Hematopoietic multipotent progenitor cell treated with erythropoietin and hydrocortisone succinate and interleukin-3 and kit ligand, for 15 days (in vitro differentiated cells): ENCODE measurements around the gene WWC2.
"Not testable (repeated sequence)": the region's sequence is repeated elsewhere in the genome, so short reads cannot be mapped to it uniquely, and the experiment has no call there.

Experiments
- DNase-seq: peaks from one replicate; pipeline ENCODE4 v3.0.0-alpha.2; 2015; ENCODE audit warnings: low spot score

WWC2 gene

DNA sequence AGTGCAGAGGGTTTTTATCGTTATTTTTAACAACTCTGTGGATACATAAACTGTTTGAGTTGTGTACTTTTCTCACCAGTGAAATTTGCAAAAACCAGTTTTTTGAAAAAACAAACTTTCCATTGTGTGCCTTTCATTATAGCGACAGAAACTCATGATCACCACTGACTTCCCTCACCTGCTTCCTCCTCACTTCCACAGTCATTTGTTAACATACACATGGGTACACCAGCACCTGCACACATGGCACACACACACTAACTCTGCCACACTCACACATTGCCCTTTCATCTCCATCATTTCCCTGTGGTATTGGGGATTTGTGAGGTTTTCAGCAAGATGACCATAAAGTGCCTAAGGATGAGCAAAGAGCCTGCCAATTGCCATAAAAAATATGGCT, 200.4 kb downstream of the WWC2 start:
- no peak for DNase-seq

DNA sequence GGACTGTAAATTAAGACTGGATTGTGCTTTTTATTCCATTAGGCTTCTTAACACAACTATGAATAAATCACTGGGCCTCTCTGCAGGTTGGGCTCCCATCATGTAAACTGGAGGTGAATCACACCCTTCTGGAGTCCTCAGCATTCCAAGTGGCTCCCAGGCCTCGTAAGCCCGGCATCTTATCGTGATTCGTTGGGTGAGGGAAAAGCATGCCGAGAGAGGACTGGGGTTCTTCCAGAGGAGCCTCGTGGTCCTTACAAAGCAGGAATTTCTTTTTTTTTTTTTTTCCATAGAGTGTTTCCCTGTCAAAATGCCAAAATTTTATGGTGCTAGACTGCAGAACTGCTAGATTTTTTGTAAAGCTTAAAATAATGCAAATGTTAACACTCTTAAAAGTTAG, 201.0 kb downstream of the WWC2 start:
- DNase-seq, result no peak

DNA sequence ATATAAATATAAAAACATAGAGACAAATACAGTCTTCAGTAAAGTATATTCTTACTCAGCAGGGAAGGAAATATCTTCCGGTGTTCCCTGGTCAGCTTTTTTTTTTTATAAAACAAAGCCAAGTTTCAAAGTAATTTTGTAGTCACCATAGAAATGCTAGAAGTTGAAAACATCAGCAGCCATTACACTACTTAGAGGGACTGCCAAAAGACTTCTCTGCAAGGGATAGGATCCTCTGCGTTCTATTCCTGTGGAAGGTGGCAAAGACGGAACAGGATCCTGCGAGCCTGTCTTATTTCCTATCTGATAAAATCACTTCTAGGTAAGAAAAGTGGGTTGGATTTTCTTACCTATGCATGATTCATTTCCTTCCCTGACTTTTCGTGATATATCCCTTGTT, 201.6 kb downstream of the WWC2 start:
- no peak for DNase-seq

GRCh38 chr4:183303301-183303700, 204.2 kb downstream of the WWC2 start:
- no peak for DNase-seq

- no peak for DNase-seq
Observed at GRCh38 chr4:183304067-183304466, 205.0 kb downstream of the WWC2 start.

DNA sequence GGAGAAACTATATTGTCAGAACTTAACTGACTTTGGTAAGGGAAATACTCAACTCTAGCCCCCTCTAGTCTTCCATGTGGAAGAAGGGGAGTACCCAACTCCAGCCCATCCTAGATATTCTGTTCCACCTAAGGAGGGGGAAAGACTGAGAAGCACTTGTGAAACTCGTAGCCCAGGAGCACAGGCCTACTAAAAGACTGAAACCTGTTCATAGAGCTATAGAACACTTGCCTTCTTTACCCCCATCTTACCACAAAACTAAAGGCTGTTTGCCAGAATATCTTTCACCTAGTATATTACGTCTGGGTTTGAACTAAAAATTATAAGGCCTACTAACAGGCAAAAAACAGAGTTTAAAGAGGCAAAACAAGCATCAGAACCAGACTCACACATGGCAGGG, 205.5 kb downstream of the WWC2 start:
- no peak for DNase-seq

DNA sequence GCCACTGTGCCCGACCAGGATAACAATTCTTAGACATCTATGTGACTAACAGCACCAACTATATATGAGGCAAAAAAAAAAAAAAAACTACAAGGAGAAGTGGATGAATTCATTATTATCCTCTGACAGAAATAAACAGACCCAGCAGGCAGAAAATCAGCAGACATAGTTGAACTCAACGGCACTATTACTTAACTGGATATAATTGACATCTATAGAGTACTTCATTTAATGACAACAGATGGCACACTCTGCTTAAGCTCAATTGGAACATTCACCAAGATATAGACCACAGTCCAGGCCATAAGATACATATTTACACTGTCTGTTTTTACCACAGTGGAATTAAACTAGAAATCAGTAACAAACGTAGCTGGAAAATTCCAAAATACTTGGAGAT, 207.8 kb downstream of the WWC2 start:
- DNase-seq, result no peak

- no peak for DNase-seq
Observed at GRCh38 chr4:183312841-183313240, 213.8 kb downstream of the WWC2 start.

DNA sequence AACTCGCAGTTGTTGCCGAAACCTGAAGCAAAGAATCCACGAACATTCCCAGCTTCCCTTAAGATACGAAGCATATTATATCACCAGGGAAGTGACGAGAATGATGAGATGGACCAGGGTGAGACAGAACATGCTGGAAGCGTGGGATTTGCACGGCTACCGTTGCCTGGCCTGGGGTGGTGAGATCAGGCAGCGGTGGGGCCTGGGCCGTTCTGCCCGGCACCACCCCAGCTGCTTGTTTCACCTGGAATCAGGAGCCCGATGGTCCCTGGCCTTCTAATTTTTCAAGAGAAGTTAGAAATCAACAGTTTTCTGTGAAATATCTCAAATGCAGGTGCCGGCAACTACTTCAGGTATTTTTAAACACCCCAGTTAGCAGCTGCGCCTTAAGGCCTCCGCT, 215.3 kb downstream of the WWC2 start:
- no peak for DNase-seq

DNA sequence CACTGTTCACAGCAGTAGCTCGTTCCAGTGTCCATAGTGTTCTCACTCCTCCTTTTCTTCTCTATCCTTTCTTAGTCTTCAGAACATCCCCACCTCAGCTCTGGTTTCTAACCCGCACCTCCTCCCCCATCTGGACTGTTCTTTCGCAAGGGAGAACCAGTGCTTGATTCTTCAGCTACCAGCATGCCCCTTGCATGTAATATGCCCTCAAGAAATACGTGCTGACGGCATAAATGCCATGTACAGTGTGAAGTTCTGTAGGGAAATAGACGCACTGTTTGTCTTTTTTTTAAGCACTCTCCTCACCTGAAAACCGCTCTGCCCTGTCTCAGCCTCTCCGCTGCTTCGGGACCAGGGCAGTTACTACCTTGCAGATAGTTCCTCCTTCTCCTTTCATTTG, 215.7 kb downstream of the WWC2 start:
- no peak for DNase-seq

GRCh38 chr4:183318656-183319055, 219.6 kb downstream of the WWC2 start:
- DNase-seq, result no peak

GRCh38 chr4:183320211-183321059, 221.4 kb downstream of the WWC2 start, which contains the start of gene CLDN22:
Gene CLDN22, minus strand, starts transcription at chr4:183320276. Its CDS starts 58 bp downstream, at chr4:183320218.
- DNase-seq, result no peak

DNA sequence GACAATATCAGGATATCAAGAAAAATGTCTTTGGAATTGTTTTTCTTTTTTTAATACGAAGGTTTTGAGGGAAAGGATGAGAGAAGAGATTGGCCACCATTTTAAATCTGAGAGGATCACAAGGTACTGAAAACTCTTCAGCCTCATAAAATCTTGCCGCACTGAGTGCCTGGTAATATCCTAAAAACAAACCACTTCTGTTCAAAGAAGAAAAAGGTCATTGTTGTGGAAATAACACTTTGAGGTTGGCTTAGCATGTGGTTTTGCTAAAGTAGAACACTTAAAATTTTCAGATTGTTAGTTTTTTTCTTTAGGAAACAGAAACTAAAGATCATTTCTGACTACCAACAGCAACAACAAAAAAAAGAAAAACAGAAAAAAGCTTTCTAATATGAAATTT, 222.0 kb downstream of the WWC2 start:
- no peak for DNase-seq

GRCh38 chr4:183321516-183321915, 222.5 kb downstream of the WWC2 start:
- DNase-seq, result no peak

DNA sequence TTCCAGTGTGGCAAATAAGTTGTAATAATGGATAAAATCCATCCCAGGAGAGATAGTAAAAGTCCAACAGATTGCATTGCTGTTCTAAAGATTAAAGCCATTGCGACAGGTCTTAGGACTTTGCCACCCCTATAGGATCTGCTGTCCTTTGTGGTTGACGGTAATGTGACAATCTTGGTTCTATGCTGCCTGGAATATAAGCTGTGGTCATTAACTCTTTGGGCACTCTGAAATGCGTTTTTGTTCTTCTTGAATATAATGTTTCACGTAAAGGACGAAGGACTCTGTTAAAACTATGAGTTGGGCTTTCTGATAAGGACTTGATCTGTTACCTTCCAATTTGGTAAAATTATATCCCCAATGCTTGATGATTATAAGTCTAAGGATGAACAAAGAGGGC, 223.3 kb downstream of the WWC2 start, which contains the start of gene CLDN24:
CLDN24 (minus strand) TSS at position 101 of the 400 bp plus-strand sequence; CDS start at position 101, 0 bp downstream.
- no peak for DNase-seq

DNA sequence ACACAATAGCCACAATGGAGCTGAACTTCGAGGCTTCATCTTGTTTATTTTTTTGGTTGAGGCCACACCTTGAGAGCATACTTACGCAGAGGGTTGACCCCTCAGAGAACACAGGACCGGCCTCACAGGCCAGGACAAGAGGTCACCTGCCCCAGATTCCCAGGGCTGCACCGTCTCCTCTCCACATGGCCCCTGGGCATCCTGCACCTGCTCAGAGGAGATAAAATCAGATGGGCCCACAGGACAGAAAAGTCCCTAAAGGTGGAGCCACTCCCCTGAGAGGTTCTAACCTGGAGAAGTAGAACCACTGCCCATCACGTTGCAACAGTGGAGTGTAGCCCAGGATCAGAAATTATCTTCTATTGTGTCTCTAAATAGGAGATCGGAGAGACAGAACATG, 224.2 kb downstream of the WWC2 start:
- DNase-seq, result no peak

- DNase-seq, result not testable (repeated sequence)
Observed at GRCh38 chr4:183324056-183324455, 225.0 kb downstream of the WWC2 start.

DNA sequence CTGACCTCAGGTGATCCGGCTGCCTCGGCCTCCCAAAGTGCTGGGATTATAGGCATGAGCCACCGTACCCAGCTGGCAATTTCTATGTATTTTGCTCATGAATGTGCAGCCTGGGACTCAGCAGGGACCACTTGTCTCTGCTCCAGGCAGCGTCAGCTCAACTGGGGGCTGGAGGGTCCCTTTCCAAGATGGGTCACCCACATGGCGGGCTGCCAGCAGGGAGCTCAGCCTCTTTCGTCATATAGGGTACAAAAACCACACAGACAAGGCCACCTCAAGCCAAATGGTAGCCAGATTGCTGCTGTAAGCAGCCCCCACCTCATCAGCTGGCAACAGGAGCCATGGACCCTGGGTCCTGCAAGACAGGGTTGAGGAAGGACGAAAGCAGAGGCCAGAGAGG, 225.6 kb downstream of the WWC2 start:
- no peak for DNase-seq

DNA sequence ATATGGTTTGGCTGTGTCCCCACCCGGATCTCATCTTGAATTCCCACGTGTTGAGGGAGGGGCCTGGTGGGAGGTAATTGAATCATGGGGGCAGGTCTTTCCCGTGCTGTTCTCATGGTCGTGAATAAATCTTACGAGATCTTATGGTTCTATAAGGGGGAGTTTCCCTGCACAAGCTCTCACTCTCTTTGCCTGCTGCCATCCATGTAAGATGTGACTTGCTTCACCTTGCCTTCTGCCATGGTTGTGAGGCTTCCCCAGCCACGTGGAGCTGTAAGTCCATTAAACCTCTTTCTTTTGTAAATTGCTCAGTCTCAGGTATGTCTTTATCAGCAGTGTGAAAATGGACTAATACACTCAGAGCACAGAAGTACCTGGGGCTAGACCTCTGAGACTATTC, 227.3 kb downstream of the WWC2 start:
- DNase-seq, result not testable (repeated sequence)

- DNase-seq, result no peak
Observed at GRCh38 chr4:183326853-183327252, 227.8 kb downstream of the WWC2 start.

DNA sequence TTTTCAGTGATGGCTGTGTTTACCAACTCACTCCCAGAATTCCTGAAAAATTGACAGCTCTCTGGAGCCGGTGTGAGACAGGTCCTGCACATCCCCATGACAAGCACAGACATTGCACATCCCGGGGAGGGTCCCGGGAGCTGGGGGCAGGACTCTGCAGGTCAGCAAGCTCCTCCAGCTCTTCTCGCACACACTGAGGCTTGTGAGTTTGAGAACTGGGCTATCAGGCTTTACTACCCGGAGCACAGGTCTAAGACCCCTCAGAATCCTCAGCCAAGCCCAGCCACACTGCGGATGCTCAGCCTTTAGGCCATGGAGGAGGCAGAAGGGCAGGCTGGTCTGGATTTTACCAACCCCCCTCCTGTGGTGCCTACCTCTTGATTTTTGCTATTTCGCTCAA, 228.8 kb downstream of the WWC2 start:
- DNase-seq, result no peak

GRCh38 chr4:183328832-183329231, 229.8 kb downstream of the WWC2 start:
- no peak for DNase-seq

- DNase-seq, result no peak
Observed at GRCh38 chr4:183329244-183329643, 230.2 kb downstream of the WWC2 start.
